ENCODE measurements around the gene SEPTIN8. TPM values are rescaled to one million over a fixed set of nuclear protein-coding genes. Genes with fewer than 3 reads are reported as not detected.

The SEPTIN8 gene
- total RNA-seq, 2 experiments from 2014 or later: 25.2 to 27.1 TPM

DNA sequence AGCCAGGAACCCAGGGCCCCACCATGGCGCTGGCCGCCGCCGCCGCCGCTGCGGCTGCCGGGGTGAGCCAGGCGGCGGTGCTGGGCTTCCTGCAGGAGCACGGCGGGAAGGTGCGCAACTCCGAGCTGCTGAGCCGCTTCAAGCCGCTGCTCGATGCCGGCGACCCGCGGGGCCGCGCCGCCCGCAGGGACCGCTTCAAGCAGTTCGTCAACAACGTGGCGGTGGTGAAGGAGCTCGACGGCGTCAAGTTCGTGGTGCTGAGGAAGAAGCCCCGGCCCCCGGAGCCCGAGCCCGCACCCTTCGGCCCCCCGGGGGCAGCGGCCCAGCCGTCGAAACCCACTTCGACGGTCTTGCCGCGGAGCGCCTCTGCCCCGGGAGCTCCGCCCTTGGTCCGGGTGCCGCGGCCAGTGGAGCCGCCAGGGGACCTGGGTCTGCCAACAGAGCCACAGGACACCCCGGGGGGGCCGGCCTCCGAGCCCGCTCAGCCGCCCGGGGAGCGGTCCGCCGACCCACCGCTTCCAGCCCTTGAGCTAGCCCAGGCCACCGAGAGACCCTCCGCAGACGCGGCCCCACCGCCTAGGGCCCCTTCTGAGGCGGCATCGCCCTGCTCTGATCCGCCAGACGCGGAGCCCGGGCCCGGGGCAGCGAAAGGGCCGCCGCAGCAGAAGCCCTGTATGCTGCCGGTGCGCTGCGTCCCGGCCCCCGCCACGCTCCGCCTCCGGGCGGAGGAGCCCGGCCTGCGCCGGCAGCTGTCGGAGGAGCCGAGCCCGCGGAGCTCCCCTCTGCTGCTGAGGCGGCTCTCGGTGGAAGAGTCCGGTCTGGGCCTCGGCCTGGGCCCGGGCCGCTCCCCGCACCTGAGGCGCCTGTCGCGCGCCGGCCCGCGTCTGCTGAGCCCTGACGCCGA lies 36.8 kb upstream of the SEPTIN8 start:
- peak; percentile 62 for ATAC-seq
- peak overlapping the region; percentile 37 for H3K4me3 Mint-ChIP-seq
- no peak overlapping the region for H3K27ac Mint-ChIP-seq
- ChIA-PET CTCF (interaction anchor here (0.6 to 3.0 kb wide), 8 partner anchors 11 to 307 kb away, joined by 3 to 15 read pairs (median 4); partner anchors contain the start of gene SHROOM1), POLR2A (interaction anchor here (0.6 to 2.1 kb wide), 4 partner anchors 10 to 243 kb away, joined by 3 to 9 read pairs (median 3); no protein-coding TSS in a partner anchor)
- intact Hi-C loops (cut with micrococcal nuclease): no loop called here
- peak; percentile 44 for DNase-seq
- TF ChIP-seq, protein P1, sequence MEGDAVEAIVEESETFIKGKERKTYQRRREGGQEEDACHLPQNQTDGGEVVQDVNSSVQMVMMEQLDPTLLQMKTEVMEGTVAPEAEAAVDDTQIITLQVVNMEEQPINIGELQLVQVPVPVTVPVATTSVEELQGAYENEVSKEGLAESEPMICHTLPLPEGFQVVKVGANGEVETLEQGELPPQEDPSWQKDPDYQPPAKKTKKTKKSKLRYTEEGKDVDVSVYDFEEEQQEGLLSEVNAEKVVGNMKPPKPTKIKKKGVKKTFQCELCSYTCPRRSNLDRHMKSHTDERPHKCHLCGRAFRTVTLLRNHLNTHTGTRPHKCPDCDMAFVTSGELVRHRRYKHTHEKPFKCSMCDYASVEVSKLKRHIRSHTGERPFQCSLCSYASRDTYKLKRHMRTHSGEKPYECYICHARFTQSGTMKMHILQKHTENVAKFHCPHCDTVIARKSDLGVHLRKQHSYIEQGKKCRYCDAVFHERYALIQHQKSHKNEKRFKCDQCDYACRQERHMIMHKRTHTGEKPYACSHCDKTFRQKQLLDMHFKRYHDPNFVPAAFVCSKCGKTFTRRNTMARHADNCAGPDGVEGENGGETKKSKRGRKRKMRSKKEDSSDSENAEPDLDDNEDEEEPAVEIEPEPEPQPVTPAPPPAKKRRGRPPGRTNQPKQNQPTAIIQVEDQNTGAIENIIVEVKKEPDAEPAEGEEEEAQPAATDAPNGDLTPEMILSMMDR (IDR thresholded peaks at IDR 0.05): no peak
- no peaks in the 10 kb centered on the region for H3K9me3 Mint-ChIP-seq
- H3K27me3 Mint-ChIP-seq: peaks cover 48% of the 10 kb centered on the region
- H3K36me3 Mint-ChIP-seq (ENCODE audit: low read depth): no peaks in the 10 kb centered on the region
- peaks cover 7% of the 10 kb centered on the region for H3K4me1 Mint-ChIP-seq (ENCODE audit: low read depth)

DNA sequence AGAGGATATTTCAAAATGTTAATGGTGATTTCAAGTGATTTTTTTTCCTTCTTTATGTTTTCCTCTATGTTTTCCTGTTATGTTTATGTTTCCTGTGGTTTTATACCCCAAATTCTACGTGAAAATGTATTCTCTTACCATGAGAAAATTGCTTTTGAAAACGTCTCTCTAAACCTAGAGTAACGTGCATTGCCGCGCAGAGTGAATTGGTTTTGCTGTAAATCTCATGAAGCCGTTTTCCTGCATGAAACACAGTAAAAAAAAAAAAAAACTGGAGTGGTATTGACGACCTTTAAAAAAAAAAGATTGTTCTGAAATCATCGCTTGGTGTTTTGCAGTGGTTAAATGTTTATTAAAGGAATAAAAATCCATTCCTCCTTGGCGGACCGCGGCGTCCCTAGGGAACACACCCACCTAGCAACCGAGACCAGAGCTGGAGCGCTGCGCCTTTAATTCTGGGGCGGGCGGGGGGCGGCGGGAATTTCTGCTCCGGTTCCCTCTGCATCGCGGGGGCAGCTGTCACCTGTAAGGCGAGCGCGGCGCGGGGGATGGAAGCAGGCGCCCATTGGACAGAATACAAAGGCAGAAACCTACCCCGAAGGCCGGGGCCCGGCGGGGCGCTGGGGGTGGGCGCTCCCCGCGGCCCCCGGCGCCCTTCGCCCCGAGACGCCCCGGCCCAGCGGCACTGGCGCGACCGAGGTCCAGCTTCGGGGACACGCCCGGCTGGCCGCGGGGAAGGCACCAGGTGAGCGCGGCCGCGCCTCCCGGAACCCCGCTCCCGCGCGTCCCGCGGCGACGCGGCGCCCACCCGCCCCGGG lies 36.0 kb upstream of the SEPTIN8 start, which contains the start of gene SOWAHA:
TSS of gene SOWAHA (plus strand) at position 522 of the 818 bp plus-strand sequence. CDS start 320 bp downstream, outside the sequence.
- POLR2A ChIA-PET: interaction anchor here (0.7 to 2.1 kb wide), 2 partner anchors 12 to 242 kb away, joined by 3 to 9 read pairs; no protein-coding TSS in a partner anchor
- Mint-ChIP-seq H3K4me3 (peak within 1 kb of the TSS; percentile 64), H3K36me3 (ENCODE audit: low read depth) (no peaks in the 10 kb centered on the region), H3K9me3 (no peaks in the 10 kb centered on the region), H3K27me3 (peaks cover 47% of the 10 kb centered on the region), H3K4me1 (ENCODE audit: low read depth) (peaks cover 7% of the 10 kb centered on the region), H3K27ac (no peak within 1 kb of the TSS)
- ATAC-seq (peak; percentile 18), DNase-seq (peak; percentile 34)
- intact Hi-C loops (cut with micrococcal nuclease): no loop called here
- CTCF ChIA-PET: interaction anchor here (1.0 to 3.0 kb wide), 6 partner anchors 11 to 306 kb away, joined by 3 to 14 read pairs (median 4); partner anchors contain the start of gene SHROOM1
- TF ChIP-seq, protein P1 (IDR thresholded peaks at IDR 0.05): no peak

DNA sequence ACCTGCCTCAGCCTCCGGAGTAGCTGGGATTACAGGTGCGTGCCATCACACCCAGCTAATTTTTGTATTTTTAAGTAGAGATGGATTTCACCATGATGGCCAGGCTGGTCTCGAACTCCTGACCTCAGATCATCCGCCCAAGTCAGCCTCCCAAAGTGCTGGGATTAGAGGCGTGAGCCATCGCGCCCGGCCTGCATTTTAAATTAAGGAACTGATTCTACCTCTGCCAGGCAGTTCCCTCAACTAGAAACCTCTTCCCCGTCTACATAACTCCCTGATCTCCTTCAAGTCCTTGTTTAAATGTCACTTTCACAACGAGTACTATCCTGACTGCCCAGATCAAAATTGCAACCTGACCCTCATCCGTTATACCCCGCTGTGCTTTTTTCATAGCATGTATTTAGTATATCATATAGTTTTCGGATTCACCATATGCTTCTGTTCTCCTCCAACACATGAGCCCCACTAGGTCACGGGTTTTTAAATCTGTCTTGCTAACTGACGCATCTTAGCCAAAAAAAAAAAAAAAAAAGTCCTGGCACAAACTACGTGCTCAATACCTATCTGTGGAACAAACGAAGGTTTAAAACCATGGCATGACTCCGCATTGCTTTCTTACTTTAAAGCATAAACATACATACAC lies 35.2 kb upstream of the SEPTIN8 start:
- H3K4me1 Mint-ChIP-seq (ENCODE audit: low read depth): peaks cover 7% of the 10 kb centered on the region
- H3K4me3 Mint-ChIP-seq: peak overlapping the region; percentile 64
- ChIA-PET POLR2A (interaction anchor here (2.1 kb wide), 1 partner anchor 13 kb away, joined by 9 read pairs; no protein-coding TSS in a partner anchor), CTCF (interaction anchor here (1.6 kb wide), 2 partner anchors 9 to 65 kb away, joined by 5 to 13 read pairs; partner anchors contain the start of gene CCNI2)
- ATAC-seq: no peak
- no peaks in the 10 kb centered on the region for H3K9me3 Mint-ChIP-seq
- no peaks in the 10 kb centered on the region for H3K36me3 Mint-ChIP-seq (ENCODE audit: low read depth)
- DNase-seq: no peak
- intact Hi-C loops (cut with micrococcal nuclease): no loop called here
- TF ChIP-seq, protein P1 (IDR thresholded peaks at IDR 0.05): no peak
- H3K27ac Mint-ChIP-seq: no peak overlapping the region
- peaks cover 50% of the 10 kb centered on the region for H3K27me3 Mint-ChIP-seq

DNA sequence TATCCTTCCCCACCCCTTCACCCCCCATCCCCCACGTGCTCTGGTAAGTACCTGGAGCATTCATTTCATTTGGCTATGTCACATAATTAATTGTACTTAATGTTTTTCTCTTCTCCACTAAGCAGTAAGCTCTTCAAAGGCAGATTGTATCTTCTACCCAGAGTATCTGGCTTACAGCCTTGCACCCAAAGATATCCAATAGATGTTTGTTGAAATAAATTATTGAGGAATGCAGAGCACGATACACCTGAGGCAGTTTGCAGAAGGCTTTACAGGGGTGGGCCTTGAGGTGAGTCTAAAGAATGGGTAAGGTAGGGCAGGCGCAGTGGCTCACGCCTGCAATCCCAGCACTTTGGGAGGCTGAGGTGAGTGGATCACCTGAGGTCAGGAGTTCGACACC lies 33.6 kb upstream of the SEPTIN8 start:
- H3K27me3 Mint-ChIP-seq: peaks cover 54% of the 10 kb centered on the region

More for the DNA sequence above, 33.6 kb upstream of the SEPTIN8 start:
- H3K36me3 Mint-ChIP-seq (ENCODE audit: low read depth): no peaks in the 10 kb centered on the region
- H3K4me1 Mint-ChIP-seq (ENCODE audit: low read depth): peaks cover 7% of the 10 kb centered on the region
- TF ChIP-seq, protein P1 (IDR thresholded peaks at IDR 0.05): no peak
- DNase-seq (no peak), ATAC-seq (no peak)
- H3K4me3 Mint-ChIP-seq: no peak overlapping the region
- no peaks in the 10 kb centered on the region for H3K9me3 Mint-ChIP-seq
- ChIA-PET POLR2A (interaction anchor here (1.1 kb wide), 1 partner anchor 63 kb away, joined by 3 read pairs; the partner anchor contains the start of gene CCNI2), CTCF (interaction anchor here (1.2 to 5.3 kb wide), 5 partner anchors 9 to 425 kb away, joined by 3 to 51 read pairs (median 5); partner anchors contain the start of gene CCNI2)
- no peak overlapping the region for H3K27ac Mint-ChIP-seq
- intact Hi-C loops (cut with micrococcal nuclease): no loop called here

Data from activated CD8-positive, alpha-beta T cell treated with anti-CD3 and anti-CD28 coated beads for 36 hours (primary cell).